HG03558 (cell line): ENCODE measurements around the gene AP2A2.

ENCODE experiments used
- ATAC-seq: cut with Tn5 transposase; IDR thresholded peaks from one replicate; pipeline ENCODE4 v1.9.1; 2021; ENCODE audit warnings: moderate number of reproducible peaks; ENCODE audit not compliant: unreplicated experiment; ENCODE audit errors: extremely low read depth

AP2A2 gene

GRCh38 chr11:923691-924405, 1.8 kb upstream of the AP2A2 start:
- ATAC-seq = no peak

- no peak for ATAC-seq
Measured at GRCh38 chr11:924406-925157, 1.1 kb upstream of the AP2A2 start.

- ATAC-seq = no peak
Measured at GRCh38 chr11:925158-925495, 543 bp upstream of the AP2A2 start.

GRCh38 chr11:926341-926916, 759 bp downstream of the AP2A2 start:
- no peak for ATAC-seq

GRCh38 chr11:927871-928270, 2.2 kb downstream of the AP2A2 start:
- ATAC-seq = no peak

- ATAC-seq = no peak
Measured at GRCh38 chr11:928786-929185, 3.1 kb downstream of the AP2A2 start.

GRCh38 chr11:929405-929804, 3.7 kb downstream of the AP2A2 start:
- no peak for ATAC-seq

GRCh38 chr11:931385-931784, 5.7 kb downstream of the AP2A2 start:
- no peak for ATAC-seq

- ATAC-seq = no peak
Measured at GRCh38 chr11:932435-932834, 6.8 kb downstream of the AP2A2 start.

GRCh38 chr11:933142-933851, 7.6 kb downstream of the AP2A2 start:
- no peak for ATAC-seq

GRCh38 chr11:933936-934335, 8.3 kb downstream of the AP2A2 start:
- ATAC-seq = no peak

GRCh38 chr11:934527-934926, 8.9 kb downstream of the AP2A2 start:
- ATAC-seq = no peak

GRCh38 chr11:936199-936598, 10.5 kb downstream of the AP2A2 start:
- ATAC-seq = no peak

GRCh38 chr11:937841-938261, 12.2 kb downstream of the AP2A2 start:
- ATAC-seq = no peak

GRCh38 chr11:940496-941135, 14.9 kb downstream of the AP2A2 start:
- ATAC-seq = no peak

- ATAC-seq = no peak
Measured at GRCh38 chr11:942823-943222, 17.2 kb downstream of the AP2A2 start.

- ATAC-seq = no peak
Measured at GRCh38 chr11:944711-945470, 19.2 kb downstream of the AP2A2 start.

GRCh38 chr11:945986-946385, 20.3 kb downstream of the AP2A2 start:
- ATAC-seq = no peak

GRCh38 chr11:947744-948143, 22.1 kb downstream of the AP2A2 start:
- no peak for ATAC-seq

- no peak for ATAC-seq
Measured at GRCh38 chr11:951507-951906, 25.8 kb downstream of the AP2A2 start.
